K562 (cell line): ENCODE results near the gene CNOT4. TPM values are rescaled to one million over a fixed set of nuclear protein-coding genes. Genes with fewer than 3 reads are reported as not detected.

ENCODE experiments used
- ARID1B ChIP-seq: fragments of 450-650 bp; IDR thresholded peaks from 2 replicates; pipeline ENCODE4 v1.6.1; 2016; ENCODE audit warnings: antibody characterized with exemption, mild to moderate bottlenecking, inconsistent platforms
- ATF1 ChIP-seq, 2 experiments: fragments of 450-650 bp in 1 of 2; IDR thresholded peaks; 2 replicates each; pipeline ENCODE4 v1.6.1; 2016; ENCODE audit warnings: missing compliant biosample characterization in 1 of 2, missing genetic modification characterization in 1 of 2
- CBX2 ChIP-seq: fragments of 200-600 bp; sonication (generic); IDR thresholded peaks from one replicate; pipeline ENCODE4 v1.6.1; 2012; ENCODE audit warnings: mild to moderate bottlenecking, low read length, inconsistent platforms; ENCODE audit not compliant: insufficient read depth, poor library complexity, severe bottlenecking
- CCAR2 ChIP-seq: fragments of 200-400 bp; formaldehyde crosslinking; IDR thresholded peaks from 2 replicates; pipeline ENCODE4 v1.6.1; 2017; ENCODE audit warnings: mild to moderate bottlenecking, low read depth, low read length
- CEBPB ChIP-seq: fragments of 450-650 bp; IDR thresholded peaks from 2 replicates; pipeline ENCODE4 v1.6.1; 2016; ENCODE audit warnings: missing genetic modification characterization, missing compliant biosample characterization
- GTF2A2 ChIP-seq: IDR thresholded peaks from 2 replicates; pipeline ENCODE4 v1.6.1; 2016; ENCODE audit warnings: mild to moderate bottlenecking, missing genetic modification characterization, missing compliant biosample characterization
- HDAC3 ChIP-seq: fragments of 450-650 bp; IDR thresholded peaks from 2 replicates; pipeline ENCODE4 v1.6.1; 2018; ENCODE audit warnings: borderline replicate concordance, mild to moderate bottlenecking, moderate library complexity; ENCODE audit not compliant: partially characterized antibody
- KDM5B ChIP-seq: fragments of 200-600 bp; sonication (generic); IDR thresholded peaks from 2 replicates; pipeline ENCODE4 v1.6.1; 2012; ENCODE audit warnings: low read depth, mild to moderate bottlenecking, moderate library complexity, low read length, control low read depth, inconsistent platforms; ENCODE audit not compliant: insufficient replicate concordance
- L3MBTL2 ChIP-seq: fragments of 450-650 bp; IDR thresholded peaks from 2 replicates; pipeline ENCODE4 v1.6.1; 2016; ENCODE audit warnings: mild to moderate bottlenecking, moderate library complexity
- MIER1 ChIP-seq: fragments of 450-650 bp; IDR thresholded peaks from 2 replicates; pipeline ENCODE4 v1.6.1; 2016; ENCODE audit warnings: antibody characterized with exemption, mild to moderate bottlenecking, low read depth
- MTA1 ChIP-seq: fragments of 450-650 bp; IDR thresholded peaks from 2 replicates; pipeline ENCODE4 v1.6.1; 2017; ENCODE audit warnings: borderline replicate concordance
- NR0B1 ChIP-seq: fragments of 450-650 bp; IDR thresholded peaks from one replicate; pipeline ENCODE4 v1.6.1; 2018; ENCODE audit warnings: mild to moderate bottlenecking, moderate library complexity; ENCODE audit not compliant: partially characterized antibody
- PBX2 ChIP-seq, 2 experiments: IDR thresholded peaks in 1 of 2; conservative IDR thresholded peaks in 1 of 2; 2 replicates each; pipeline ENCODE4 v1.6.1; 2016; ENCODE audit warnings: low read depth in 2 of 2, mild to moderate bottlenecking in 1 of 2, missing compliant biosample characterization in 1 of 2, missing genetic modification characterization in 1 of 2, moderate library complexity in 1 of 2
- PURB ChIP-seq: sonication (generic); formaldehyde crosslinking; IDR thresholded peaks from 2 replicates; pipeline ENCODE4 v1.9.0; 2021; ENCODE audit warnings: low read depth, mild to moderate bottlenecking, missing genetic modification reagents
- RBM15 ChIP-seq: fragments of 200-400 bp; formaldehyde crosslinking; IDR thresholded peaks from 2 replicates; pipeline ENCODE4 v1.6.1; 2018; ENCODE audit warnings: mild to moderate bottlenecking, low read length, moderate library complexity; ENCODE audit not compliant: insufficient read depth
- SMAD3 ChIP-seq: fragments of 450-650 bp; formaldehyde crosslinking; conservative IDR thresholded peaks from 2 replicates; pipeline ENCODE4 v1.4.0; 2020; ENCODE audit warnings: mild to moderate bottlenecking
- SNAPC5 ChIP-seq: fragments of 250-450 bp; sonication (Bioruptor Pico); IDR thresholded peaks from 2 replicates; pipeline ENCODE4 v1.8.0; 2021; ENCODE audit warnings: moderate library complexity, mild to moderate bottlenecking, inconsistent platforms
- TCFL5 ChIP-seq: fragments of 250-450 bp; sonication (Bioruptor Pico); conservative IDR thresholded peaks from 2 replicates; pipeline ENCODE4 v1.6.1; 2021; ENCODE audit warnings: mild to moderate bottlenecking, moderate library complexity, matching md5 sums
- ZFPM2 ChIP-seq: fragments of 250-450 bp; sonication (Bioruptor Pico); IDR thresholded peaks from 2 replicates; pipeline ENCODE4 v1.5.1; 2022; ENCODE audit warnings: mild to moderate bottlenecking
- ZNF134 ChIP-seq: fragments of 250-450 bp; sonication (Bioruptor Pico); conservative IDR thresholded peaks from 2 replicates; pipeline ENCODE4 v1.4.0; 2020
- ZNF197 ChIP-seq: fragments of 200-800 bp; sonication (Bioruptor generic); IDR thresholded peaks from 2 replicates; pipeline ENCODE4 v1.6.1; 2016; ENCODE audit warnings: low read depth, missing genetic modification characterization, missing compliant biosample characterization
- ZNF24 ChIP-seq: fragments of 450-650 bp; IDR thresholded peaks from 2 replicates; pipeline ENCODE4 v1.6.1; 2016
- ZNF589 ChIP-seq: fragments of 200-800 bp; sonication (Bioruptor generic); IDR thresholded peaks from 2 replicates; pipeline ENCODE4 v1.6.1; 2016; ENCODE audit warnings: low read depth, missing genetic modification characterization, missing compliant biosample characterization
- ZNF699 ChIP-seq: fragments of 250-450 bp; sonication (Bioruptor Pico); IDR thresholded peaks from 2 replicates; pipeline ENCODE4 v1.8.0; 2021; ENCODE audit warnings: mild to moderate bottlenecking, moderate library complexity; ENCODE audit not compliant: insufficient replicate concordance
- ZNF778 ChIP-seq: fragments of 450-650 bp; formaldehyde crosslinking; IDR thresholded peaks from 2 replicates; pipeline ENCODE4 v1.4.0; 2020; ENCODE audit warnings: mild to moderate bottlenecking, moderate library complexity
- polyA plus RNA-seq, 8 experiments: library from polyadenylated mRNA; depleted of rRNA in 4 of 8; stranded (reverse) in 5 of 8; unstranded in 3 of 8; fragments of >200 nt; fragmentation: Nextera tagmentation in 2 of 8; fragmentation: Illumina TruSeq in 1 of 8; extraction: Ambion mirVana in 2 of 8; extraction: Trizol in 1 of 8; gene quantifications; 2 replicates each; pipeline versions ENCODE4 v1.2.1 to v1.2.3, GENCODE V29; 2011 to 2014; ENCODE audit warnings: inconsistent platforms in 1 of 8, missing spikeins in 1 of 8
- total RNA-seq, 7 experiments: library from RNA; depleted of rRNA in 6 of 7; stranded (reverse); fragments of >200 nt in 6 of 7; fragmentation: Illumina TruSeq in 2 of 7; extraction: Trizol in 2 of 7; gene quantifications; 2 replicates each; pipeline versions ENCODE4 v1.2.1 to v1.2.3, GENCODE V29; 2011 to 2021; ENCODE audit warnings: low replicate concordance in 1 of 7

CNOT4 gene
- total and polyA plus RNA-seq, 9 of the 15 experiments (the other 6 are each of a cell fraction or from before 2014, with no cell fraction given), result 8.6 to 24.1 (median 15.4) TPM

GRCh38 chr7:135509839-135510591, at the start of gene CNOT4 (continued):
- TF ChIP-seq ZFPM2 (no peak), ZNF778 (no peak), RBM15 (no peak), GTF2A2 (tag) (peak; percentile 0; the same call in 1 of the 2 replicates), PURB (CRISPR knock-in tag) (no peak), ZNF134 (0 out of 2 replicates have a peak, but pooled peaks have one; percentile 7), PBX2 (CRISPR knock-in tag; IDR thresholded peaks at IDR 0.05; ENCODE audit: low read depth) (no peak), PBX2 (tag; conservative IDR thresholded peaks at IDR 0.05; ENCODE audit: low read depth) (no peak), TCFL5 (CRISPR knock-in tag) (no peak; the same call in 1 of the 2 replicates), NR0B1 (no peak), L3MBTL2 (peak; percentile 96), CBX2 (no peak), SMAD3 (peak; percentile 55; the same call in 1 of the 2 replicates), ZNF197 (peak; percentile 87; the same call in 1 of the 2 replicates), SNAPC5 (CRISPR knock-in tag) (no peak), ATF1 (CRISPR knock-in tag; IDR thresholded peaks at IDR 0.05) (no peak), ATF1 (tag; IDR thresholded peaks at IDR 0.05) (peak; percentile 61), ARID1B (peak; percentile 48), ZNF699 (CRISPR knock-in tag) (no peak), KDM5B (peak; percentile 98), ZNF24 (no peak), HDAC3 (no peak), MTA1 (0 out of 2 replicates have a peak, but pooled peaks have one; percentile 11), MIER1 (no peak), CEBPB (tag) (no peak), ZNF589 (CRISPR knock-in tag) (peak; percentile 89; the same call in 1 of the 2 replicates), CCAR2 (no peak)
